K562 treated with DMSO at 1 percent for 12 hours (cell line): Measurements from ENCODE around the gene TMEM54. TPM values are rescaled to one million over a fixed set of nuclear protein-coding genes. Genes with fewer than 3 reads are reported as not detected.

Experiments used
- total RNA-seq: library from RNA; unstranded; fragments of 300-600 nt; gene quantifications from 2 replicates; pipeline ENCODE4 v1.2.3, GENCODE V29; 2022; ENCODE audit not compliant: insufficient read depth

Gene TMEM54
- total RNA-seq, result 33.8 and 42.4 TPM in 2 replicates

GRCh38 chr1:32900956-32901822, at the start of gene TMEM54:
Gene TMEM54 (minus strand): TSS chr1:32901389. CDS start chr1:32901238, 151 bp downstream.

GRCh38 chr1:32886004-32886827, 15.0 kb downstream of the TMEM54 start, which contains the start of gene HPCA:
Gene HPCA (plus strand): TSS chr1:32886491. CDS start chr1:32888899, 2,408 bp downstream.

GRCh38 chr1:32870615-32871363, 30.4 kb downstream of the TMEM54 start, which contains the start of gene FNDC5:
Gene FNDC5 (minus strand): TSS chr1:32870912.

Other genes starting within 250 kb of the TMEM54 start
- gene SYNC, start 198.6 kb downstream of the TMEM54 start, total RNA-seq, result 0.36 and 0.60 TPM in 2 replicates
- gene YARS1, start 84.0 kb downstream of the TMEM54 start, total RNA-seq, result 234 and 408 TPM in 2 replicates
- gene S100PBP, start 83.7 kb downstream of the TMEM54 start, total RNA-seq, result 6.7 and 16.1 TPM in 2 replicates
- not detected in 2 replicates for gene FNDC5, start 30.5 kb downstream of the TMEM54 start, total RNA-seq
- not detected in 2 replicates for gene HPCA, start 14.9 kb downstream of the TMEM54 start, total RNA-seq
- 23.9 and 36.6 TPM in 2 replicates for gene RNF19B, start 63.4 kb upstream of the TMEM54 start, total RNA-seq
- gene AK2, start 135.5 kb upstream of the TMEM54 start, total RNA-seq, result 127 and 171 TPM in 2 replicates
- gene AZIN2, start 179.8 kb upstream of the TMEM54 start, total RNA-seq, result 1.8 and 4.9 TPM in 2 replicates